ENCODE results near the gene TBX21. TPM values are rescaled to one million over a fixed set of nuclear protein-coding genes. Genes with fewer than 3 reads are reported as not detected.

The TBX21 gene
- total and polyA plus RNA-seq, 10 of the 15 experiments (the other 5 are each of a cell fraction or from before 2014, with no cell fraction given): 0.63 to 9.6 (median 5.0) TPM

GRCh38 chr17:47736501-47737495 lies 3.8 kb downstream of the TBX21 start (continued):
- peak; percentile 35; the same call in 1 of the 2 replicates for TF ChIP-seq SPI1 (IDR thresholded peaks at IDR 0.05; ENCODE audit: borderline replicate concordance, insufficient read depth, low read depth, low read length)
- TF ChIP-seq ATF7 (IDR thresholded peaks at IDR 0.05; ENCODE audit: low read depth): no peak
- TF ChIP-seq ATF2 (IDR thresholded peaks at IDR 0.05; ENCODE audit: low read length): no peak
- no peak for TF ChIP-seq SUPT20H (IDR thresholded peaks at IDR 0.05; ENCODE audit: borderline replicate concordance, control insufficient read depth, low read depth, low read length)
- TF ChIP-seq RAD51 (IDR thresholded peaks at IDR 0.05): no peak

- H4K20me1 ChIP-seq (ENCODE audit: control insufficient read depth, insufficient read depth): no peaks in the 10 kb centered on the region
- ATAC-seq (no peak), DNase-seq (ENCODE audit: low read depth, low spot score) (no peak), FAIRE-seq (no peak)
- 77% methylated on average over 7 of the region's 7 CpGs for WGBS (ENCODE audit: insufficient coverage, insufficient replicate concordance, low lambda C conversion rate, missing lambda C conversion rate)
- ChIA-PET POLR2A (no interaction called here), SMC1A (ENCODE audit: uncharacterized antibody, unreplicated experiment) (interaction anchor here (1.6 to 4.2 kb wide), 2 partner anchors 19 to 36 kb away, joined by 6 to 31 read pairs; no protein-coding TSS in a partner anchor), CTCF (interaction anchor here (1.3 to 17.1 kb wide), 3 partner anchors 23 to 75 kb away, joined by 4 to 242 read pairs (median 6); no protein-coding TSS in a partner anchor), RAD21 (ENCODE audit: unreplicated experiment) (interaction anchor here (10.4 kb wide), 1 partner anchor 38 kb away, joined by 136 read pairs; no protein-coding TSS in a partner anchor)
- in situ Hi-C loops (cut with MboI) (no loop called here), intact Hi-C loops (cut with micrococcal nuclease; ENCODE audit: unreplicated experiment) (loop anchor here (10.0 kb wide), 1 partner anchor 83 kb away; no protein-coding TSS in a partner anchor)
- no peak overlapping the region for H2AFZ ChIP-seq (ENCODE audit: control insufficient read depth, low read depth, low read length)
- no peak for TF ChIP-seq TBL1XR1 (IDR thresholded peaks at IDR 0.05; ENCODE audit: low read depth, low read length)
- no peak for TF ChIP-seq SMAD1 (IDR thresholded peaks at IDR 0.05; ENCODE audit: low read depth, partially characterized antibody)
- TF ChIP-seq BRCA1 (IDR thresholded peaks at IDR 0.05; ENCODE audit: low read depth, low read length): no peak
- no peak for TF ChIP-seq FOXK2 (IDR thresholded peaks at IDR 0.05)
- no peaks in the 10 kb centered on the region for H3K36me3 ChIP-seq (ENCODE audit: control insufficient read depth in 2 of 2, insufficient read depth in 2 of 2, low read length in 1 of 2)
- H3K4me3 ChIP-seq: no peak overlapping the region
- H3K79me2 ChIP-seq (ENCODE audit: control insufficient read depth, insufficient read depth, low read length): peaks cover 56% of the 10 kb centered on the region
- no peak overlapping the region for H3K9ac ChIP-seq (ENCODE audit: control insufficient read depth, insufficient read depth, low read length)
- H3K27ac ChIP-seq (ENCODE audit: control insufficient read depth, insufficient read depth): no peak overlapping the region
- H3K4me1 ChIP-seq (ENCODE audit: control insufficient read depth, insufficient read depth, low read length): peaks cover 39% of the 10 kb centered on the region
- no peaks in the 10 kb centered on the region for H3K27me3 ChIP-seq (replicated peaks in 1 of 2; ENCODE audit: control insufficient read depth in 2 of 2, insufficient read depth in 2 of 2, low read length in 1 of 2)
- peak overlapping the region; percentile 3; the same call in 1 of the 2 replicates for H3K4me2 ChIP-seq (ENCODE audit: control insufficient read depth, insufficient read depth)
- H3K9me3 ChIP-seq (replicated peaks; ENCODE audit: control insufficient read depth, insufficient read depth, low read length): no peaks in the 10 kb centered on the region
- no TSS peak for BruUV-seq (replicated peaks)
Measured at GRCh38 chr17:47738178-47738577, 5.1 kb downstream of the TBX21 start.

Measured in GM12878 (cell line).